Tibial nerve (tissue), 4 donors: ENCODE measurements around the gene ATP1B4. TPM values are rescaled to one million over a fixed set of nuclear protein-coding genes. Genes with fewer than 3 reads are reported as not detected.

Source experiments
- DNase-seq, 2 donors: peaks; one replicate each; pipeline ENCODE4 v3.0.0-alpha.2; 2019; ENCODE audit warnings: low spot score in 2 of 2
- H3K27ac ChIP-seq, 4 donors: fragments of 200-600 bp; sonication (generic) in 3 of 4; one replicate each; pipeline ENCODE4 v1.5.1; 2017 to 2019; ENCODE audit warnings: mild to moderate bottlenecking in 1 of 4
- H3K27me3 ChIP-seq, 2 donors: fragments of 200-600 bp; sonication (generic) in 1 of 2; one replicate each; pipeline versions ENCODE4 v1.5.1 to v1.6.0; 2017 to 2019
- H3K36me3 ChIP-seq, 3 donors: fragments of 200-600 bp; sonication (generic); one replicate each; pipeline ENCODE4 v1.5.1; 2018 to 2019
- H3K4me1 ChIP-seq, 4 donors: fragments of 200-600 bp; sonication (generic) in 3 of 4; one replicate each; pipeline ENCODE4 v1.5.1; 2017 to 2019
- H3K4me3 ChIP-seq, 4 donors: fragments of 200-600 bp; sonication (generic) in 3 of 4; one replicate each; pipeline ENCODE4 v1.5.1; 2017 to 2019; ENCODE audit warnings: mild to moderate bottlenecking in 1 of 4, moderate library complexity in 1 of 4
- H3K9me3 ChIP-seq, 4 donors: fragments of 200-600 bp; sonication (generic) in 3 of 4; one replicate each; pipeline ENCODE4 v1.5.1; 2017 to 2019
- EP300 ChIP-seq, 2 donors: sonication (generic); formaldehyde crosslinking; IDR thresholded peaks; one replicate each; pipeline ENCODE4 v1.6.1; 2017; ENCODE audit warnings: antibody characterized with exemption in 2 of 2, mild to moderate bottlenecking in 1 of 2
- POLR2A ChIP-seq, 2 donors: fragments of 450-650 bp; IDR thresholded peaks; one replicate each; pipeline ENCODE4 v1.6.1; 2017; ENCODE audit warnings: antibody characterized with exemption in 2 of 2, mild to moderate bottlenecking in 2 of 2, moderate library complexity in 2 of 2
- WGBS, 2 donors: methylation state at CpG; one replicate each; pipeline ENCODE4 v1.1.5; 2018; 5-methylcytosine and 5-hydroxymethylcytosine counted together
- total RNA-seq, 4 donors: library from RNA; depleted of rRNA; stranded (reverse); fragments of >200 nt; gene quantifications; one replicate each; pipeline ENCODE4 v1.1.0, GENCODE V29; 2016
- TF ChIP-seq, protein P1 (sequence below), 5 experiments: fragments of 200-600 bp in 3 of 5; fragments of 450-650 bp in 2 of 5; sonication (generic) in 3 of 5; IDR thresholded peaks; one replicate each; pipeline ENCODE4 v1.5.1; 2016 to 2019; ENCODE audit warnings: antibody characterized with exemption in 5 of 5, mild to moderate bottlenecking in 3 of 5, moderate library complexity in 2 of 5

The ATP1B4 gene
- total RNA-seq, 4 donors from 2014 or later: not detected

DNA sequence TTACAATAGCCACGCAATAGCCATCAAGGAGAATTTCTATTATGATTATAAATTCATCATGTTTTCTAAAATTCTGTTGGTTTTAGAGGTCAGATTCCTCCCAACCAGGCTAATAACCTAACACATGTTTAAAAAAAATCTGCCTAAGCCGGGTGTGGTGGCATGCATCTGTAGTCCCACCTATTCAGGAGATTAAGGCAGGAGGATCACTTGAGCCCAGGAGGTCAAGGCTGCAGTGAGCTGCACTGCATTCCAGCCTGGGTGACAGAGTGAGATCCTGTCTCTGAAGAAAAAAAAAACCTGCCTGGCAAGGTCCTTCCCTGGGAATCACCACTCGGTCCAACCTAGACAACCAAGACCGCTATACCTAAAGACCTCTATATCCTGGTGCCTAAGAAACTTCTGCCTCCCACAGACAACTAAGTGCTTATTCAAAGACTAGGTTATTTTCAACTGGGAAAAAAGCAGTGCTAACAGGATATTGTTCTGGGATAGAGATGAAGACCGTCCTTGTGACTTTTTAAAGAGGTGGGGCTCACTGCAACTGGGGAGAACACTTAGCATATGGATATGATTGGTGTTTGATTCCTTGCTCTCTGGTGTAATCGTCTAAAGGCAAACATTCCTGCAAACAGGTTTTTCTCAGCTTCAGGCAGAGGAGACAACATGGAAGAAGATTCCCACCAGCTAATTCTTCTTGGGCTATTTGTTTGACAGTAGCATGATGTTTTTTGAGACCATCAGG is 18.2 kb downstream of the ATP1B4 start:
- Histone ChIP-seq H3K9me3 (no peaks in the 10 kb centered on the region), H3K27me3 (no peaks in the 10 kb centered on the region), H3K4me3 (no peak overlapping the region), H3K27ac (no peak overlapping the region), H3K4me1 (no peaks in the 10 kb centered on the region), H3K36me3 (no peaks in the 10 kb centered on the region)
- no peak for DNase-seq
- WGBS, 2 donors: 72 to 75% methylated on average over 6 of the region's 6 CpGs
- no peak for TF ChIP-seq POLR2A (IDR thresholded peaks at IDR 0.05)
- TF ChIP-seq EP300 (IDR thresholded peaks at IDR 0.05): no peak
- TF ChIP-seq, protein P1, sequence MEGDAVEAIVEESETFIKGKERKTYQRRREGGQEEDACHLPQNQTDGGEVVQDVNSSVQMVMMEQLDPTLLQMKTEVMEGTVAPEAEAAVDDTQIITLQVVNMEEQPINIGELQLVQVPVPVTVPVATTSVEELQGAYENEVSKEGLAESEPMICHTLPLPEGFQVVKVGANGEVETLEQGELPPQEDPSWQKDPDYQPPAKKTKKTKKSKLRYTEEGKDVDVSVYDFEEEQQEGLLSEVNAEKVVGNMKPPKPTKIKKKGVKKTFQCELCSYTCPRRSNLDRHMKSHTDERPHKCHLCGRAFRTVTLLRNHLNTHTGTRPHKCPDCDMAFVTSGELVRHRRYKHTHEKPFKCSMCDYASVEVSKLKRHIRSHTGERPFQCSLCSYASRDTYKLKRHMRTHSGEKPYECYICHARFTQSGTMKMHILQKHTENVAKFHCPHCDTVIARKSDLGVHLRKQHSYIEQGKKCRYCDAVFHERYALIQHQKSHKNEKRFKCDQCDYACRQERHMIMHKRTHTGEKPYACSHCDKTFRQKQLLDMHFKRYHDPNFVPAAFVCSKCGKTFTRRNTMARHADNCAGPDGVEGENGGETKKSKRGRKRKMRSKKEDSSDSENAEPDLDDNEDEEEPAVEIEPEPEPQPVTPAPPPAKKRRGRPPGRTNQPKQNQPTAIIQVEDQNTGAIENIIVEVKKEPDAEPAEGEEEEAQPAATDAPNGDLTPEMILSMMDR (IDR thresholded peaks at IDR 0.05): no peak

DNA sequence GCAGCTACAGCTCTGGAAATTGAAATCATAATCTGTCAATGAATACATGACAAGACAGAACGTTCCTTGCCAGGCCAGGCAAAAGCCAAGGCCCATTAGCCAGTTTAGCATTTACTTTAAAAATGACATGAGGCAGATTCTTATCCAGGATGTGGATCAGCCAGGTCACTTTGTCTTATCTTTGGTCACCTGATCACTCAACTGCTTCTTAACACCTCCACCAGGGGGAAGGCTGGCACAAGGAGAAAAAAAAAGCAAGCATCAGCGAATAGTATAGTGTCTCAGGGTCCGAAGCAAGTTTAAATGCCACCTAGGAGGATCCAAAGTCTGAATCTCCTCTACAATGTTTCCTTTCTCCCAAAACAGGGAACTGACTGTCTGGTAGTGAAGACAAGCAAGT is 18.8 kb downstream of the ATP1B4 start:
- Histone ChIP-seq H3K27ac (no peak overlapping the region), H3K36me3 (no peaks in the 10 kb centered on the region), H3K9me3 (no peaks in the 10 kb centered on the region), H3K4me3 (no peak overlapping the region), H3K27me3 (no peaks in the 10 kb centered on the region), H3K4me1 (no peaks in the 10 kb centered on the region)
- 23 to 32% methylated on average over 3 of the region's 3 CpGs for WGBS, 2 donors
- TF ChIP-seq EP300 (IDR thresholded peaks at IDR 0.05): no peak
- TF ChIP-seq, protein P1 (IDR thresholded peaks at IDR 0.05): peak in 4 of 5 experiments; percentile 6 to 23 (median 12)
- no peak for TF ChIP-seq POLR2A (IDR thresholded peaks at IDR 0.05)
- no peak for DNase-seq

DNA sequence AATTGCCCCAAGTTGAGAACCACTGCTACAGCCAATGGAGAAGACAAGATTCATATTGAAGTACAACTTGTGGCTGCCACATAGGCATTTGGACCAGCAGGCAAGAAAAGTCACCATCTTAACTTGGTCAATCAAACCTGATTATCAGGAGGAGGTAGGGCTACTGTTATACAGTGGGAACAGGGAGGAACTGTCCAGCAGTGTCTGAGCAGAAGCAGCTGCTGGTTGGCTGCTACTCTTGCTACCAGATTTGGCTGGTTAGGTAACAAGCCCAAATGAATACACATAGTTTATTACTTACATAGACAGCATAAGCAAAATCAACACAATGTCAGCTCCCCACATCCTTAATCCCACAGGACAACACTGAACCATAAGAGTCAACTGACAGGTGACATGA is 39.4 kb downstream of the ATP1B4 start:
- Histone ChIP-seq H3K27ac (no peak overlapping the region), H3K4me3 (no peak overlapping the region), H3K27me3 (no peaks in the 10 kb centered on the region), H3K9me3 (peaks cover 0 to 6% (median 0%) of the 10 kb centered on the region in 4 donors), H3K4me1 (no peaks in the 10 kb centered on the region), H3K36me3 (no peaks in the 10 kb centered on the region)
- no peak for DNase-seq
- TF ChIP-seq EP300 (IDR thresholded peaks at IDR 0.05) (no peak), POLR2A (IDR thresholded peaks at IDR 0.05) (no peak)
- TF ChIP-seq, protein P1 (IDR thresholded peaks at IDR 0.05): no peak

DNA sequence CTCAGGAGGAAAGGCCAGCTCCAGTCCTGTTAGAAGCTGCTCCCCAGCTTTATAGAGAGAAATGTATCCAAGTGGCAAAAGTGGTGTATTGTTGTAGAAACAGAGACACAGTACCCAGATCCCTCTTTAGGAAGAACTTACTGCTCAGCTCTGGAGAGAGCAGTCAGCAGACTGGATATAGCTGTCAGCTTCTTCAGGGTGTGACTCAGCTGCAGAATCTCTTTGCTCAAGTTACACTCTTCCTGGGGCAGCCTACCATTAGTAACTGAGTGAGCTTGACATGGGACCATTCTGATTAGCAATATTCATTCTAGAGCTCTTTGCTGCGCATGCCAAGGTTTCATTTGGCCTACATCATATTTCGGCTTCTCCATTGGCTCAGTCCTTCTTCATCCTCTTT is 40.5 kb downstream of the ATP1B4 start:
- no peak for DNase-seq
- TF ChIP-seq POLR2A (IDR thresholded peaks at IDR 0.05) (no peak), EP300 (IDR thresholded peaks at IDR 0.05) (no peak)
- TF ChIP-seq, protein P1 (IDR thresholded peaks at IDR 0.05): no peak
- 94 to 100% methylated on average over 2 of the region's 2 CpGs for WGBS, 2 donors

DNA sequence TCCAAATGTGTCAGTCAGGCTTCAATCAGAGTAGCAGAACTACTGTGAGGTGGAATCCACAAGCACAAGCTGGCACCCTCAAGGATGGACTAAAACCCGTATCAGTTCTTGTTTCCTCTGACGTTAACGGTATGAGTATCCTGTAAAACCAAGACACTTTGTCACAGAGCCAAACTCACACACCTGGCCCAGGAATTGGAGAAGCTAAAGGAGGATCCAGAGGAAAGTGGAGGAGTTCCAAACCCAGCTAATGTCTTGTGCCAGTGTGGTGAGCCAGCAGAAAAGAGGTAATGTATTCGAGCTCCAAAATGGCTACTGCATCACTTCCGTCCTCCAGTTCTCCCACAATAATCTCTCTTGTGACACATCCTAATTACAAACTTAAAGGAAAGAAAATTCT is 44.7 kb downstream of the ATP1B4 start:
- WGBS, 2 donors: 83 to 93% methylated on average over 5 of the region's 5 CpGs
- Histone ChIP-seq H3K4me3 (no peak overlapping the region), H3K27ac (no peak overlapping the region)

More for the DNA sequence above, 40.5 kb downstream of the ATP1B4 start:
- Histone ChIP-seq H3K27me3 (no peaks in the 10 kb centered on the region), H3K4me3 (no peak overlapping the region), H3K4me1 (no peaks in the 10 kb centered on the region), H3K9me3 (peaks cover 0 to 6% (median 0%) of the 10 kb centered on the region in 4 donors), H3K36me3 (no peaks in the 10 kb centered on the region), H3K27ac (no peak overlapping the region)

More for the DNA sequence above, 44.7 kb downstream of the ATP1B4 start:
- H3K9me3 ChIP-seq: peaks cover 0 to 6% (median 0%) of the 10 kb centered on the region in 4 donors
- TF ChIP-seq POLR2A (IDR thresholded peaks at IDR 0.05) (no peak), EP300 (IDR thresholded peaks at IDR 0.05) (no peak)
- TF ChIP-seq, protein P1 (IDR thresholded peaks at IDR 0.05): no peak
- H3K4me1 ChIP-seq: no peaks in the 10 kb centered on the region
- DNase-seq: no peak
- H3K27me3 ChIP-seq: no peaks in the 10 kb centered on the region
- H3K36me3 ChIP-seq: no peaks in the 10 kb centered on the region
